Endometrial microvascular endothelial cells (primary cell): Measurements from ENCODE around the gene AGBL4. TPM values are rescaled to one million over a fixed set of nuclear protein-coding genes. Genes with fewer than 3 reads are reported as not detected.

Source experiments
- in situ Hi-C: cut with HindIII; loops from 2 replicates; pipeline ENCODE4 v1.10.0; 2017; ENCODE audit warnings: low sequenced_read_pairs, low pct_unique_long_range_greater_than_20kb; ENCODE audit errors: inconsistent ontology term
- total RNA-seq: library from RNA; depleted of rRNA; stranded (reverse); fragments of >200 nt; gene quantifications from one replicate; pipeline ENCODE4 v1.2.3, GENCODE V29; 2015; ENCODE audit errors: inconsistent ontology term

AGBL4 gene
- total RNA-seq, 1 donor from 2014 or later: not detected

- in situ Hi-C loops: no loop called here
Measured at GRCh38 chr1:49523764-49524163, 500.0 kb downstream of the AGBL4 start.

DNA sequence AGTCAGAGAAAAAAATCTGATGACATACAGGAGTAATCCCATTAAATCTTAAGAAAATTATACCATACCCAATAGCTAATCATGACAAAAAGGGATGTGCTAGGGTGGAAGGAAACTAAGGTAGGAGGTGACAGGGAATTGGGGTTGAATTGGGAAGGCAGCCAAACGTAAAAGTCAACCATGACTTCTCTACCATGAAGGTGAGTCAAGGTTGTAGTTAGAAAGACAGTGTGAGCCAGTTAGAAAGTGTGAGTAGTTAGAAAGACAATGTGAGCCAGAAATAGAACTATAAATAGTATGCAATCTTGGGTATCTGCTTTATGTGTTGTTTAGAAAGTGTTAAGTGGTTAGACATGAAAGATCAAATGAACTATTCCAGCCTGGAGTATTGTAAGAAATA, 556.8 kb downstream of the AGBL4 start:
- in situ Hi-C loops: no loop called here

GRCh38 chr1:49465486-49466185, 558.1 kb downstream of the AGBL4 start:
- in situ Hi-C loops: no loop called here

GRCh38 chr1:49448200-49448599, 575.6 kb downstream of the AGBL4 start:
- in situ Hi-C loops: no loop called here

DNA sequence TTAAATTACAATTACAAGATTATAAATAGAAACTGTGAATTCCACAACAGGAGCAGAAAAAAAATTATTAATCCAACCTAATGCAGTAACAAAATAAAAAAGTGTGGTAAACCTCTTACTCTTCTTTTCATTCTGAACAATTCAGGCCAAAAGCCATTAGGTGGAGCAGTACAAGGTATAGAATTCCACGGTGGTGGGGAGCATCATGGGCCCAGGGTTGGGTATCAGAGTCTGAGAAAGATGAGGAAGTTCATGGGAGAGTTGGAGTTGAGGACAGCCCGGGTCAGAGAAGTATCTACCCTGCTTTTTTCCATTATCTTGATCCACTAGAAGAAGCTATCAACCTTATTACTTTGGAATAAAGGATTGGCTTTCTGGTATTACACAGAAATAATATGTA, 586.9 kb downstream of the AGBL4 start:
- in situ Hi-C loops: no loop called here

- in situ Hi-C loops: no loop called here
Measured at GRCh38 chr1:49435291-49435690, 588.5 kb downstream of the AGBL4 start.

- in situ Hi-C loops: no loop called here
Measured at GRCh38 chr1:49424782-49425181, 599.0 kb downstream of the AGBL4 start.

- in situ Hi-C loops: no loop called here
Measured at GRCh38 chr1:49416758-49417157, 607.0 kb downstream of the AGBL4 start.

DNA sequence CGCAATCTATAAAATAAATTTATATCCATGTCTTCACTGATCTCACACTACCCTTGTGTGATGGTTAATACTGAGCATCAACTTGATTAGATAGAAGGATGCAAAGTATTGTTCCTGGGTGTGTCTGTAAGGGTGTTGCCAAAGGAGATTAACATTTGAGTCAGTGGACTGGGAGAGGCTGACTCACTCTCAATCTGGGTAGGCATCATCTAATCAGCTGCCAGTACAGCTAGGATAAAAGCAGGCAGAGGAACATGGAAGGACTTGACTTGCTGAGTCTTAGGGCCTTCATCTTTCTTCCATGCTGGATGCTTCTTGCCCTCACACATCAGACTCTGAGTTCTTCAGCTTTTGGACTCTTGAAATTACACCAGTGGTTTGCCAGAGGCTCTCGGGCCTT, 615.4 kb downstream of the AGBL4 start:
- in situ Hi-C loops: no loop called here

GRCh38 chr1:49397086-49397485, 626.7 kb downstream of the AGBL4 start:
- in situ Hi-C loops: no loop called here

GRCh38 chr1:49394200-49394599, 629.6 kb downstream of the AGBL4 start:
- in situ Hi-C loops: no loop called here

- in situ Hi-C loops: no loop called here
Measured at GRCh38 chr1:49389699-49390098, 634.1 kb downstream of the AGBL4 start.

DNA sequence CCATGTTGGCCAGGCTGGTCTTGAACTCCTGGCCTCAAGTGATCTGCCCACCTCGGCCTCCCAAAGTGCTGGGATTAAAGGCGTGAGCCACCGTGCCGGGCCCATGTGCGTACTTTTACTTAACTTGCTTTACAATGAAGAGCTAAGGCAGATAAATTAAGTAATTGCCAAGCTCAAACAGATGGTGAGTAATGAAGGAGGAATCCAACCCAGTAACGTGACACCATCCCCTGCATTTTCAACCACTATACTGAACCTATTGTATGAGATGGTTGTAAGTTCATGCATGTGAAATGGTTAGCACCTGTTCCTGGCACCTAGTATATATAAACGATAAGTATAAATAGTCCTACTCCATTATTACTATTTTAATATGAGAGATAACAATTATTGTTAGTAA, 659.1 kb downstream of the AGBL4 start:
- in situ Hi-C loops: no loop called here

DNA sequence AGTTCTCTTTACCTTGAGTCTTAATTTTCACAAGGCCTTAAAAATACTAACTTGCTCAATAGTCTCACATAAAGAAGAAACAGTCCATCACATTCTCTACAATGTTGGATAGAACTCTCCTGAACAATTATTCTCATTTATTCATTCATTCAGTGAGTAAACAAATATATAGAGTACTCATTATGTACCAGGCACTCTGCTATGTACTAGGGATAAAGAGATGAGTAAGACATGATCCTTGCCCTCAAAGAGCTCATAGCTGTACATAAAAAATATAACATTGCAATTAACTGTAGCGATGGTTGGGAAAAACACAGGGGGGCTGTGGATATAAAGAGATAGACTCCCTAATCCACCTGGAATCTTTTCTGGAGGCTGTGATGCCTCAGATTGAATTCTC, 660.1 kb downstream of the AGBL4 start:
- in situ Hi-C loops: no loop called here

- in situ Hi-C loops: no loop called here
Measured at GRCh38 chr1:49358036-49358435, 665.7 kb downstream of the AGBL4 start.

- in situ Hi-C loops: no loop called here
Measured at GRCh38 chr1:49356594-49356993, 667.2 kb downstream of the AGBL4 start.

GRCh38 chr1:49351768-49352167, 672.0 kb downstream of the AGBL4 start:
- in situ Hi-C loops: no loop called here

GRCh38 chr1:49346767-49347349, 676.9 kb downstream of the AGBL4 start:
- in situ Hi-C loops: no loop called here

DNA sequence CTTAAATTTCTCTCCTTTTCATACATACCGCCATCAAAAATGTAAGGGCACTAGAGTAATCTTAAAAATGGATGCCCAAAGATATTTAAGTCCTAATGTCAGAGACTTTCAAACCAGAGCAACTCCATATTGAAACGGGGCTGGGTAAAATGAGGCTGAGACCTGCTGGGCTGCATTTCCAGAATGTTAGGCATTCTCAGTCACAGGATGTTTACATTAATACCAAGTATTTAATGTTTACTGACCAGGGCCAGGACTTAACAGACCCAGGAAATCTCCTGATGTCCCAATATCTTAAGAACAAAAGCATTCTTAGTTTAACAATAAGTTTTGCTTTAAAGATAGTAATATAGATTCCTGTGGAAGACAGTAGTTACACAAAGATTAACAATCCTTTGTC, 683.2 kb downstream of the AGBL4 start:
- in situ Hi-C loops: no loop called here

DNA sequence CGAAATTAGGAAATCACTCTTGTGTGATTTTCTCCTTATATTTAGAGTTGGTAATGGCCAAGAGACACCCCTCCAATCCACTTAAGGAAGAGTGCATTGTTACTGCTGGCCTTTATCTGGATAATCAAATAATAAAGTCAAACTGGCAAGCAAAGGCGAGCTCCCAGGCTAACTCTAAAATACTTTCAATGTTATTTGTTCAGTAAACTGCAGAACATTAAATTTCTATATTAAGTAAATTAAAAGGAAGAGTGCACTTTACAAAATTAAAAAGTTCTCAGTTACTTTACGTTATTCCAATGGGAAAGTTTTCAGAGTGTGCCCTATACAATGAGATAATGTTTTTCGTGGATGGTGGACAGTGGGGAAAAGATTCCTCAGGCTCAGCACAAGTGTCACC, 684.7 kb downstream of the AGBL4 start:
- in situ Hi-C loops: no loop called here

- in situ Hi-C loops: no loop called here
Measured at GRCh38 chr1:49337251-49337650, 686.5 kb downstream of the AGBL4 start.
